C1 segment of cervical spinal cord (tissue), 14 donors: ENCODE measurements around the gene AMTN.
"Not testable (repeated sequence)": the region's sequence is repeated elsewhere in the genome, so short reads cannot be mapped to it uniquely, and the experiment has no call there.

Experiments
- DNase-seq, 14 donors: peaks; one replicate each; lab custom pipeline; 2025; lab: John Stamatoyannopoulos, UW

Gene AMTN

GRCh38 chr4:70518269-70518668 is at the start of gene AMTN:
Gene AMTN (plus strand): TSS chr4:70518569. CDS start chr4:70518778, 209 bp downstream.
- no peak for DNase-seq

- DNase-seq: no peak
Observed at GRCh38 chr4:70471897-70472296, 46.5 kb upstream of the AMTN start, which contains the start of gene MUC7. Gene MUC7 (plus strand): TSS chr4:70472197. CDS start chr4:70474022, 1,825 bp downstream.

GRCh38 chr4:70473679-70474078 is 44.7 kb upstream of the AMTN start:
- no peak for DNase-seq

- no peak for DNase-seq
Observed at GRCh38 chr4:70488748-70489147, 29.6 kb upstream of the AMTN start.

GRCh38 chr4:70496231-70496630 is 22.1 kb upstream of the AMTN start:
- no peak for DNase-seq

- DNase-seq: not testable (repeated sequence)
Observed at GRCh38 chr4:70501838-70502237, 16.5 kb upstream of the AMTN start.

GRCh38 chr4:70504733-70505132 is 13.6 kb upstream of the AMTN start:
- no peak for DNase-seq

- DNase-seq: peak in 8 of 14 donors; percentile 1 to 32 (median 10)
Observed at GRCh38 chr4:70505151-70505748, 13.1 kb upstream of the AMTN start.

- DNase-seq: no peak
Observed at GRCh38 chr4:70508801-70509200, 9.6 kb upstream of the AMTN start.

GRCh38 chr4:70511365-70511764 is 7.0 kb upstream of the AMTN start:
- no peak for DNase-seq

- no peak for DNase-seq
Observed at GRCh38 chr4:70515367-70516250, 2.8 kb upstream of the AMTN start.

GRCh38 chr4:70518716-70519115 is 347 bp downstream of the AMTN start:
- no peak for DNase-seq

- no peak for DNase-seq
Observed at GRCh38 chr4:70522626-70523025, 4.3 kb downstream of the AMTN start.

GRCh38 chr4:70530997-70531396 is 12.6 kb downstream of the AMTN start:
- no peak for DNase-seq

- no peak for DNase-seq
Observed at GRCh38 chr4:70531981-70532380, 13.6 kb downstream of the AMTN start.

- no peak for DNase-seq
Observed at GRCh38 chr4:70533211-70533610, 14.8 kb downstream of the AMTN start.

GRCh38 chr4:70533791-70534190 is 15.4 kb downstream of the AMTN start:
- no peak for DNase-seq

- DNase-seq: not testable (repeated sequence)
Observed at GRCh38 chr4:70534886-70535285, 16.5 kb downstream of the AMTN start.

- no peak for DNase-seq
Observed at GRCh38 chr4:70538869-70539268, 20.5 kb downstream of the AMTN start.

- DNase-seq: no peak
Observed at GRCh38 chr4:70544279-70544868, 26.0 kb downstream of the AMTN start.

- no peak for DNase-seq
Observed at GRCh38 chr4:70556856-70557255, 38.5 kb downstream of the AMTN start.

GRCh38 chr4:70559211-70559830 is 41.0 kb downstream of the AMTN start:
- DNase-seq: peak in 7 of 14 donors; percentile 0 to 8 (median 2)
